GM12801 (cell line): ENCODE results near the gene TMEM100.

Experiments
- CTCF ChIP-seq: IDR thresholded peaks from one replicate; pipeline ENCODE4 v1.5.1; 2011; ENCODE audit warnings: control low read depth; ENCODE audit not compliant: insufficient read length; ENCODE audit errors: extremely low read depth

TMEM100 gene

GRCh38 chr17:55690105-55690508 lies 32.6 kb downstream of the TMEM100 start:
- TF ChIP-seq CTCF, result no peak

- TF ChIP-seq CTCF, result no peak
Measured at GRCh38 chr17:55689672-55690071, 33.0 kb downstream of the TMEM100 start.

DNA sequence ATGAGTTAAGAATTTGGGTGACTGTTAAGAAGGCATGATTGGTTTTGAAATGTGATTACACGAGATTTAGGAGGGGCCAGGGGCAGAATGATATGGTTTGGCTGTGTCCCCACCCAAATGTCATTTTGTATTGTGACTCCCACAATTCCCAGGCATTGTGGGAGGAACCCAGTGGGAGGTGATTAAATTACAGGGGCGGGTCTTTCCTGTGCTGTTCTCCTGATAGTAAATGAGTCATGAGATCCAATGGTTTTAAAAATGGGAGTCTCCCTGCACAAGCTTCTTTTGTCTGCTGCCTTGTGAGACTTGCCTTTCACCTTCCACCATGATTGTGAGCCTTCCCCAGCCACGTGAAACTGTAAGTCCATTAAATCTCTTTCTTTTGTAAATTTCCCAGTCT lies 34.6 kb downstream of the TMEM100 start:
- TF ChIP-seq CTCF, result no peak

DNA sequence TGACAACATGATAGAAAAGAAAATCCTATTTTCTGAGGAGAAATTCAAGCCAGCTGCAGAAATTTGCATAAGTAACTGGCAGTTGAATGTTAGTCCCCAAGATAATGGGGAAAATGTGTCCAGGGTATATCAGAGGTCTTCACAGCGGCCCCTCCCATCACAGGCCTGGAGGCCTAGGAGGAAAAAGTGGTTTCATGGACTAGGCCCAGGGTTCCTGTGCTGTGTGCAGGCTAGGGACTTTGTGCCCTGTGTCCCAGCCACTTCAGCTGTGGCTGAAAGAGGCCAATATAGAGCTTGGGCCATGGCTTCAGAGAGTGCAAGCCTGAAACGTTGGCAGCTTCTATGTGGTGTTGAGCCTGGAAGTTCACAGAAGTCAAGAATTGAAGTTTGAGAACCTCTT lies 35.6 kb downstream of the TMEM100 start:
- TF ChIP-seq CTCF, result no peak

- no peak for TF ChIP-seq CTCF
Measured at GRCh38 chr17:55683550-55684315, 38.9 kb downstream of the TMEM100 start.

GRCh38 chr17:55681342-55681700 lies 41.3 kb downstream of the TMEM100 start:
- no peak for TF ChIP-seq CTCF

DNA sequence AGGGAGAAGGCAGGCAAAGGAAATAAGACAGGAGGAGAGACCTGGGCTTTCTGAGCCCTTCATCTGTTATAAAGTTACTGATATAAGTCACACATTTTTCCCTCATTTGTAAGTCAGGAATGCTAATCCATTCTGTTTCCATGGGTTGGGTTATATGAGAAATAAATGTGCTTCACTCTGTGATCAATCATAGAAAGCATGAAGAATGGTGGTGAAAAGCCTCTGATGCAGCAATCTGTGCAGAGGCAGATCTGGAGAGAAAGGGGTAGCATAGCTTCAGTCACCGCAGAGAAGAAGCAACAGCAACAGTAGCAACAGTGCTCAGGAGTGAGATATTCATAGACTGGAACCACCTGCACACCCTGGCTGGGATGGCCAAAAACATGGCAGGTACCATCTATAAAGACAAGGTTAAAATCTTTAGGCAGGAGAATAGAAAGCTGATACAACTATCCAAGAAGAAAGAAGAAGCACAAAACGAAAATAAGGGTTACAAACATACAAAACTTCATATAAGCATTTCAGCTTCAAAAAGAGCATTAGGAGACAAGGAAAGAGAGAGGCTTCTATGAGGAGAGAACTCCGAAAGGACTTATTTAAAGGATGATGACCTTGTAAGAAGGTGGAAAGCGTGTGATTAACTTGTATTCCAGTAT lies 41.9 kb downstream of the TMEM100 start:
- TF ChIP-seq CTCF, result no peak
